Prostate gland (tissue), 2 donors: ENCODE results near the gene FAM193A. TPM values are rescaled to one million over a fixed set of nuclear protein-coding genes. Genes with fewer than 3 reads are reported as not detected.

Experiments used
- DNase-seq: peaks from one replicate; pipeline ENCODE4 v3.0.0-alpha.2; 2019; ENCODE audit warnings: low spot score
- H3K27ac ChIP-seq, 2 donors: fragments of 200-600 bp; sonication (generic); 2 replicates each; pipeline ENCODE4 v1.5.1; 2017 to 2019
- H3K27me3 ChIP-seq: fragments of 200-600 bp; sonication (generic); replicated peaks from 2 replicates; pipeline ENCODE4 v1.5.1; 2019; ENCODE audit not compliant: insufficient read depth
- H3K36me3 ChIP-seq, 2 donors: fragments of 200-600 bp; sonication (generic); 1 replicate in 1 of 2; 2 replicates in 1 of 2; pipeline versions ENCODE4 v1.5.1 to v1.8.1; 2017 to 2019
- H3K4me1 ChIP-seq: fragments of 200-600 bp; sonication (generic); replicated peaks from 2 replicates; pipeline ENCODE4 v1.5.1; 2019
- H3K4me3 ChIP-seq, 2 donors: fragments of 200-600 bp; sonication (generic); 2 replicates each; pipeline ENCODE4 v1.5.1; 2017 to 2019
- H3K9me3 ChIP-seq: fragments of 200-600 bp; sonication (generic); 2 replicates; pipeline ENCODE4 v1.5.1; 2017
- POLR2A ChIP-seq: fragments of 450-650 bp; IDR thresholded peaks from one replicate; pipeline ENCODE4 v1.6.1; 2016; ENCODE audit warnings: antibody characterized with exemption, mild to moderate bottlenecking
- POLR2AphosphoS5 ChIP-seq: sonication (generic); formaldehyde crosslinking; IDR thresholded peaks from one replicate; pipeline ENCODE4 v1.6.1; 2017; ENCODE audit warnings: antibody characterized with exemption
- WGBS: methylation state at CpG from one replicate; pipeline ENCODE4 v1.1.5; 2018; 5-methylcytosine and 5-hydroxymethylcytosine counted together
- intact Hi-C: fragments of 100-400 bp; cut with DNase I; formaldehyde crosslinking; loops from one replicate; pipeline ENCODE4 v1.14.2; 2022
- total RNA-seq, 2 donors: library from RNA; depleted of rRNA; stranded (reverse); fragments of >200 nt; gene quantifications; one replicate each; pipeline ENCODE4 v1.1.0, GENCODE V29; 2016
- TF ChIP-seq, protein P1 (sequence below), 4 experiments: fragments of 200-600 bp in 2 of 4; fragments of 450-650 bp in 2 of 4; sonication (generic) in 2 of 4; IDR thresholded peaks; 1 replicate in 3 of 4; 2 replicates in 1 of 4; pipeline ENCODE4 v1.5.1; 2016 to 2019; ENCODE audit warnings: antibody characterized with exemption in 4 of 4, mild to moderate bottlenecking in 2 of 4, moderate library complexity in 2 of 4

Gene FAM193A
- total RNA-seq, 2 donors from 2014 or later = 24.1 to 53.1 TPM

DNA sequence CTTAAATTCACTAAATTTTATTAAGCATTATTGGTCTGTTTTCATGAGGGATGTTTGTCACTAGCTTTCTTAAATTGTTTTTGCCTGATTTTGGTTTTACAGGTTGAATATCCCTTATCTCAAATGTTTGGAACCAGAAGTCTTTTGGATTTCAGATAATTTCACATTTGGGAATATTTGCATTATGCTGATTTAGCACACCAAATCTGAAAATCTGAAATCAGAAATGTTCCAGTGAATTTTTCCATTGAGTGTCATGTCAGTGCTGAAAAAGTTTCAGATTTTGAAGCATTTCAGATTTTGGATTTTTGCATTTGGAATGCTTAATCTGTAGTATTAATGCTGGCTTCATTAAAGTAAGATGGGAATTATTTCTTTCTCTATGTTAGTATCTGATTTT, 14.7 kb downstream of the FAM193A start:
- H3K27me3 ChIP-seq = no peaks in the 10 kb centered on the region
- no peak overlapping the region for H3K4me3 ChIP-seq
- TF ChIP-seq, protein P1, sequence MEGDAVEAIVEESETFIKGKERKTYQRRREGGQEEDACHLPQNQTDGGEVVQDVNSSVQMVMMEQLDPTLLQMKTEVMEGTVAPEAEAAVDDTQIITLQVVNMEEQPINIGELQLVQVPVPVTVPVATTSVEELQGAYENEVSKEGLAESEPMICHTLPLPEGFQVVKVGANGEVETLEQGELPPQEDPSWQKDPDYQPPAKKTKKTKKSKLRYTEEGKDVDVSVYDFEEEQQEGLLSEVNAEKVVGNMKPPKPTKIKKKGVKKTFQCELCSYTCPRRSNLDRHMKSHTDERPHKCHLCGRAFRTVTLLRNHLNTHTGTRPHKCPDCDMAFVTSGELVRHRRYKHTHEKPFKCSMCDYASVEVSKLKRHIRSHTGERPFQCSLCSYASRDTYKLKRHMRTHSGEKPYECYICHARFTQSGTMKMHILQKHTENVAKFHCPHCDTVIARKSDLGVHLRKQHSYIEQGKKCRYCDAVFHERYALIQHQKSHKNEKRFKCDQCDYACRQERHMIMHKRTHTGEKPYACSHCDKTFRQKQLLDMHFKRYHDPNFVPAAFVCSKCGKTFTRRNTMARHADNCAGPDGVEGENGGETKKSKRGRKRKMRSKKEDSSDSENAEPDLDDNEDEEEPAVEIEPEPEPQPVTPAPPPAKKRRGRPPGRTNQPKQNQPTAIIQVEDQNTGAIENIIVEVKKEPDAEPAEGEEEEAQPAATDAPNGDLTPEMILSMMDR (IDR thresholded peaks at IDR 0.05) = no peak
- no peak for TF ChIP-seq POLR2A
- TF ChIP-seq POLR2AphosphoS5 = no peak
- H3K9me3 ChIP-seq = no peaks in the 10 kb centered on the region
- H3K36me3 ChIP-seq = no peaks in the 10 kb centered on the region
- intact Hi-C loops = no loop called here
- DNase-seq = no peak
- H3K27ac ChIP-seq = no peak overlapping the region
- no peaks in the 10 kb centered on the region for H3K4me1 ChIP-seq

DNA sequence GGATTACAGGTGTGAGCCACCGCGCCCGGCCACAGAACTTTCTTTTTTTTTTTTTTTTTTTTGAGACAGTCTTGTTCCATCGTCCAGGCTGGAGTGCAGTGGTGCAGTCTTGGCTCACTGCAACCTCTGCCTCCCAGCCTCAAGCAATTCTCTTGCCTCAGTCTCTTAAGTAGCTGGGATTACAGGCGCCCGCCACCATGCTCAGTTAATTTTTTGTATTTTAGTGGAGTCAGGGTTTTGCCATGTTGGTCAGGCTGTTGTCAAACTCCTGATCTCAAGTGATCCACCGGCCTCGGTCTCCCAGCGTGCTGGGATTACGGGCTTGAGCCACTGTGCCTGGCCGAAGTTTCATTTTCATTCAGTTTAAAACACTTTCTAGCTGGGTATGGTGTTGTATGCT, 16.4 kb downstream of the FAM193A start:
- DNase-seq = no peak
- H3K27me3 ChIP-seq = no peaks in the 10 kb centered on the region
- no peak for TF ChIP-seq POLR2AphosphoS5
- TF ChIP-seq, protein P1 (IDR thresholded peaks at IDR 0.05) = no peak
- no peak for TF ChIP-seq POLR2A
- WGBS = 99% methylated on average over 11 of the region's 11 CpGs
- no peak overlapping the region for H3K27ac ChIP-seq
- H3K36me3 ChIP-seq = no peaks in the 10 kb centered on the region
- H3K4me3 ChIP-seq = no peak overlapping the region
- H3K4me1 ChIP-seq = no peaks in the 10 kb centered on the region
- intact Hi-C loops = no loop called here
- H3K9me3 ChIP-seq = no peaks in the 10 kb centered on the region

DNA sequence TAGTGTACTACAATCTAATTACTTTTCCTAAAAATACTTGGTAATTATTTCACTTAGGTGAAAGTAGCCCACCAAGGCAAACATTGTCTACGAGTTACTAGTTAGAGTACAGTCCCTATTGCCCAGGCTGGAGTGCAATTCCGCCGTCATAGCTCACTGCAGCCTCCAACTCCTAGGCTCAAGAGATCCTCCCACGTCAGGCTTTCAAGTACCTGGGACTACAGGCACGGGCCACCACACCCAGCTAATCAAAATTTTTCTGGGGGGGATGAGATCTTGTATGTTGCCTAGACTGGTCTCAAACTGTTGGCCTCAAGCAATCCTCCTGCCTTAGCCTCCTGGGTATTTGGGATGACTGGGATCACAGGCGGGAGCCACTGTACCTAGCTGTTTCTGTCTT, 21.9 kb downstream of the FAM193A start:
- intact Hi-C loops = no loop called here
- DNase-seq = no peak
- H3K27me3 ChIP-seq = no peaks in the 10 kb centered on the region
- H3K27ac ChIP-seq = no peak overlapping the region
- 91% methylated on average over 6 of the region's 6 CpGs for WGBS
- no peaks in the 10 kb centered on the region for H3K9me3 ChIP-seq
- no peak for TF ChIP-seq POLR2AphosphoS5
- TF ChIP-seq, protein P1 (IDR thresholded peaks at IDR 0.05) = no peak
- H3K4me3 ChIP-seq = no peak overlapping the region
- H3K36me3 ChIP-seq = no peaks in the 10 kb centered on the region
- no peaks in the 10 kb centered on the region for H3K4me1 ChIP-seq

DNA sequence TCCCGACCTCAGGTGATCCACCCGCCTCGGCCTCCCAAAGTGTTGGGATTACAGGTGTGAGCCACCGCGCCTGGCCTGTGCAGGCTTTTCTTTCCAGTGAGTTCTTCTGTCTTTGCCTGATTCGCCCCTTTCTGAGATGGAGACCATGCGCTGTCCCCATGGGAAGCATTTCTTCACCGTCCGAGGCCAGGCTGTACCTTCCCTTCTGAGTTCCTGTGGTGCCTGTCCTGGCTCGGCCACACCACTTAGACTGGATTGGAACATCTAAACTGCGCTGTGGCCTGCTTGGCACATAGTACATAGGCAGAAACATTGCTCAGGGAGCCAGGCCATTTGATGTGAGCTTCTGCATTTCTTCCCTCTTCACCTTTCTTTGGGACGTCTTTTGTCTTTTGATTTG, 23.7 kb downstream of the FAM193A start:
- no peak for DNase-seq
- TF ChIP-seq POLR2AphosphoS5 (no peak), POLR2A (no peak)
- TF ChIP-seq, protein P1 (IDR thresholded peaks at IDR 0.05) = no peak
- Histone ChIP-seq H3K27me3 (no peaks in the 10 kb centered on the region), H3K9me3 (no peaks in the 10 kb centered on the region), H3K4me1 (no peaks in the 10 kb centered on the region), H3K36me3 (no peaks in the 10 kb centered on the region), H3K4me3 (no peak overlapping the region), H3K27ac (no peak overlapping the region)
- WGBS = 96% methylated on average over 12 of the region's 12 CpGs
- intact Hi-C loops = no loop called here

DNA sequence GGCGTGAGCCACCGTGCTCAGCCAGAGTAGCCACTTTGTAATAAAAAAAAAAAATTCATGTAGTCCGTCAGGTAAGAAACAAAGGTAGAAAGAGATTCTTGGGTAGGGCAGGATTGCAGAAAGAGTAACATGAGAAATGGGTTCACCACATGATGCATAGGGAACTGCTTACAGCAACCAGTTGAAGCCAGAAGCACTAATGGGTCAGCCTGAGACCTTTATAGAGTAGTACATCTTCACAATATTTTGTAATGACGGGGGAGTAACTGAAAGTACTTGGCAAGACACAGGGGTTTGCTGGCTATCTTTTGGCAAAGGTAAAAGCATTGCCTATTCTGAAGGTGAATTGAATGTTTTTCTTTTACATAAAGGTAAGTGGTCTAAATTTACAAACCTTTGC, 29.1 kb downstream of the FAM193A start:
- 85% methylated on average over 4 of the region's 4 CpGs for WGBS

More for the DNA sequence above, 29.1 kb downstream of the FAM193A start:
- Histone ChIP-seq H3K4me3 (no peak overlapping the region), H3K9me3 (no peaks in the 10 kb centered on the region), H3K4me1 (no peaks in the 10 kb centered on the region), H3K27me3 (no peaks in the 10 kb centered on the region), H3K27ac (no peak overlapping the region), H3K36me3 (no peaks in the 10 kb centered on the region)
- DNase-seq = no peak
- TF ChIP-seq POLR2AphosphoS5 (no peak), POLR2A (no peak)
- TF ChIP-seq, protein P1 (IDR thresholded peaks at IDR 0.05) = no peak
- intact Hi-C loops = no loop called here
